Breast epithelium (tissue), 3 donors: ENCODE results near the gene ARFGAP3.

Experiments used
- POLR2A ChIP-seq: fragments of 450-650 bp; IDR thresholded peaks from one replicate; pipeline ENCODE4 v1.6.1; 2016; ENCODE audit warnings: antibody characterized with exemption, mild to moderate bottlenecking, moderate library complexity
- TF ChIP-seq, protein P1 (sequence below), 3 donors: fragments of 450-650 bp; IDR thresholded peaks; one replicate each; pipeline ENCODE4 v1.5.1; 2016 to 2017; ENCODE audit warnings: antibody characterized with exemption in 3 of 3, mild to moderate bottlenecking in 3 of 3, moderate library complexity in 3 of 3

DNA sequence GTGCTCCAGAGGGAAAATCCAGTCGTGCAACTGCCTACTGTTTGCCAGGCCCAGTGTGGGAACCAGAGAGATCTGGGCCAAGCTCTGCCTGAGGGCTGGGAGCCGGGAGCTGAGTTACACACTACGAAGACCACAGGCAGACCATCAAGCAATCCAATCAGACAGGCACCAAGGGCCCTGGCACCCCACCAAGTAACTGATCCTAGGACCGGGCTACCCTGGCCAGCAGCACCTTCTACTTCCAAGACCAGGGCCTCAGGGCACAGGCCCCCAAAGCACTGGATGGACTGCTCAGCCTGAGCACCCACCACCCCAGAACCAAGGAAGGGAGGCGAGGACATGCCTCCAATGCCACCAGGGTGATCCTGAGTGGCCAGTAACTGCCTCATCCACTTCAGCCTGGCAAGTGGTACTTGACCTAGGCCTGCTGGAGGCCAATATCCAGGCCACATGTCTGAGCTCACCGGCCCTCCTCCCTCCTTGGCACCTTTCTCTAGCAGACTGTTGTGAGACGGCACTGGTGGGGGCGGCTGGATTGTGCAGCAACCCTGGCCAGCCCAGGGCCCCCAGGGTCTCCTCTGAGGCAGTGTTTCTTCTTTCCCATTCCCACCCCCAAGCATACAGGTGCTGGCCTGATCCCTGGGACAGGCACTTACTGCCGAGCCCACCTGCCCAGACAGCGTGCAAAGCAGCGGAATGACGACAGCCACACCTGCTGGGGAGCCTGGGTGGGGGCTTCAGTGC lies 20.7 kb upstream of the ARFGAP3 start:
- TF ChIP-seq, protein P1, sequence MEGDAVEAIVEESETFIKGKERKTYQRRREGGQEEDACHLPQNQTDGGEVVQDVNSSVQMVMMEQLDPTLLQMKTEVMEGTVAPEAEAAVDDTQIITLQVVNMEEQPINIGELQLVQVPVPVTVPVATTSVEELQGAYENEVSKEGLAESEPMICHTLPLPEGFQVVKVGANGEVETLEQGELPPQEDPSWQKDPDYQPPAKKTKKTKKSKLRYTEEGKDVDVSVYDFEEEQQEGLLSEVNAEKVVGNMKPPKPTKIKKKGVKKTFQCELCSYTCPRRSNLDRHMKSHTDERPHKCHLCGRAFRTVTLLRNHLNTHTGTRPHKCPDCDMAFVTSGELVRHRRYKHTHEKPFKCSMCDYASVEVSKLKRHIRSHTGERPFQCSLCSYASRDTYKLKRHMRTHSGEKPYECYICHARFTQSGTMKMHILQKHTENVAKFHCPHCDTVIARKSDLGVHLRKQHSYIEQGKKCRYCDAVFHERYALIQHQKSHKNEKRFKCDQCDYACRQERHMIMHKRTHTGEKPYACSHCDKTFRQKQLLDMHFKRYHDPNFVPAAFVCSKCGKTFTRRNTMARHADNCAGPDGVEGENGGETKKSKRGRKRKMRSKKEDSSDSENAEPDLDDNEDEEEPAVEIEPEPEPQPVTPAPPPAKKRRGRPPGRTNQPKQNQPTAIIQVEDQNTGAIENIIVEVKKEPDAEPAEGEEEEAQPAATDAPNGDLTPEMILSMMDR (IDR thresholded peaks at IDR 0.05) = no peak
- TF ChIP-seq POLR2A = no peak
